ENCODE measurements around the gene BMAL1. TPM values are rescaled to one million over a fixed set of nuclear protein-coding genes. Genes with fewer than 3 reads are reported as not detected.

BMAL1 gene
- polyA plus RNA-seq, 3 donors = 8.1 to 14.1 (median 12.7) TPM

GRCh38 chr11:13260963-13261588 lies 16.5 kb upstream of the BMAL1 start:
- no peak for DNase-seq

- DNase-seq = no peak
Observed at GRCh38 chr11:13261591-13262061, 16.0 kb upstream of the BMAL1 start.

DNA sequence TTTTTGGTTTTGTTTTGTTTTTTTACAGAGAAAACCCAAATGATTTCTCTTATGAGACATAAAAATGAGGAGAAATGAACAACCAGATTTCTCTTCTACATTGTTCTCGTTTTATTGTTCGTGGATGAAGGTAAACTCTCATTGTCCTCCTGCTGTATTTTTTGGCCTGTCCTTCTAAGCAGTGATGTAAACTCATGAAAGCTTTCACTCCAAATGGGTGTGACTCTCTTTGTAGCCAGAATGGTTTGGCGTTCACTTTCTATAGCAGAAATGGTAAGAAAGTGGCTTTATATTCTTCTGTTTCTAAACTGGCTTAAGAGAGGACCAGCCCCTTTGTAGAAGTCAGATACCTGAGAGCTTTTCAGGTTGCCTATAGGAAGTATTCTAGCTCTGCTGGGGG lies 15.5 kb upstream of the BMAL1 start:
- no peak for DNase-seq

- no peak for DNase-seq
Observed at GRCh38 chr11:13268791-13269190, 8.8 kb upstream of the BMAL1 start.

DNA sequence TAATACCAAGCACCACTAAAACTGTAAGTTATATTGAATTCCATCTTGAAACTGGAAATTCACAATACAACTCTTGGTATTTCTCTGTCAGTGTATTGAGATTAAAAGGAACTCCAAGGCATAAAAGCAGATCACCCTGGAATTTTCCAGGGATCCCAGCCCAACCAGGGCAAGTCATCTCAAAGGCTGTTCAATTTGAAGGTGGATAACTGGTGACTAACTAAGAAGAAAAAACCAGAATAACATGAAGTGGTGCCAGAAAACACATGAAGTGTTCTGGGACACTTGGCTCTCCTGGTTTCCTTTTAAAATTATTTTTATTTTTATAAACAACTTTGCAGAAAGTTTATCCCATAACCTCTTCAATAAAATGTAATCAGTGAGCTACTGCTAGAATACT lies 7.8 kb upstream of the BMAL1 start:
- no peak for DNase-seq

- no peak for DNase-seq
Observed at GRCh38 chr11:13271060-13271693, 6.4 kb upstream of the BMAL1 start.

GRCh38 chr11:13276454-13276831 lies 1.1 kb upstream of the BMAL1 start:
- no peak for DNase-seq

DNA sequence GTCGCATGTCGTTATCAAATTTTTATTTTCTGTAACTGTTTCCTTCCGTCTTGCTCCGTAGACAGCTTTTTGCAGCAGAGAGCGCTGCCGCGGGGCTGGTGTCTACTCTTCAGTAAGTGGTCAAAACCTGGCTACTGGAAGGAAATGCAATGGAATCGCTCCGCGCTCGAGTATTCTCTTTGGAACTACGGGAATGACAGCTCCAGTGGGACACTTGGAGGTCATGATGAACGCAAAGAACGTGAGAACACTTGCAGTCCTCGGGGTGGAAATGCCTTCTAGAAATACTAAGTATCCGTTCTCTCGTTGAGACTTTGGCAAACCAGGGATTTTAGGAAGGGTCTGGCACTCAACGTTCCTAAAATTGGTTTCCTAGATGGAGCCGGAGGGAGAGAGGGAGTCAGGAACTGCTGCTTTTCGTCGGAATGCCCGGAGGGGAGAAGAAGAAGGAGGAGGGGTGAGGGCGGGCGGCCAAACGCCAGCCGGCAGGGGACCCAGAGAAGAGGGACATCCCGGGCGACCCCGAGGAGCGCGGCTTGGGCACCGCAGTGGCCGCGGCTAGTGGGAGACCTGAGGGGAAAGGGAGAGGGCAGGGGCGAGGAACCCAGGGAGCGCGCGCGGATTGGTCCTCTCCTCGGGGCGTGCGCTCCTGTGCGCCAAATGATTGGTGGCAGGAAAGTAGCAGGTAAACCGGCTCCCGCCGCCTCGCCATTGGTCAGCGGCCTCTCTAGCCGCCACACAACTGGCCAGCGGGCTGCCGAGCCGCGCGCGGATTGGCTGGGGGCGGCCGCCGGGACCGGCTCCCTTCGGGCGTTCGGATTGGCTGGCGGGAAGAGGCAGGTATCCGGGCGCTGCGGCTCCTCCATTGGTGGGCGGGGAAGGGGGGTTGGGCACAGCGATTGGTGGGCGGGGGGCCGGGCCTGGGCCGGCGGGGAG lies 490 bp upstream of the BMAL1 start:
- peak; percentile 97 for DNase-seq

DNA sequence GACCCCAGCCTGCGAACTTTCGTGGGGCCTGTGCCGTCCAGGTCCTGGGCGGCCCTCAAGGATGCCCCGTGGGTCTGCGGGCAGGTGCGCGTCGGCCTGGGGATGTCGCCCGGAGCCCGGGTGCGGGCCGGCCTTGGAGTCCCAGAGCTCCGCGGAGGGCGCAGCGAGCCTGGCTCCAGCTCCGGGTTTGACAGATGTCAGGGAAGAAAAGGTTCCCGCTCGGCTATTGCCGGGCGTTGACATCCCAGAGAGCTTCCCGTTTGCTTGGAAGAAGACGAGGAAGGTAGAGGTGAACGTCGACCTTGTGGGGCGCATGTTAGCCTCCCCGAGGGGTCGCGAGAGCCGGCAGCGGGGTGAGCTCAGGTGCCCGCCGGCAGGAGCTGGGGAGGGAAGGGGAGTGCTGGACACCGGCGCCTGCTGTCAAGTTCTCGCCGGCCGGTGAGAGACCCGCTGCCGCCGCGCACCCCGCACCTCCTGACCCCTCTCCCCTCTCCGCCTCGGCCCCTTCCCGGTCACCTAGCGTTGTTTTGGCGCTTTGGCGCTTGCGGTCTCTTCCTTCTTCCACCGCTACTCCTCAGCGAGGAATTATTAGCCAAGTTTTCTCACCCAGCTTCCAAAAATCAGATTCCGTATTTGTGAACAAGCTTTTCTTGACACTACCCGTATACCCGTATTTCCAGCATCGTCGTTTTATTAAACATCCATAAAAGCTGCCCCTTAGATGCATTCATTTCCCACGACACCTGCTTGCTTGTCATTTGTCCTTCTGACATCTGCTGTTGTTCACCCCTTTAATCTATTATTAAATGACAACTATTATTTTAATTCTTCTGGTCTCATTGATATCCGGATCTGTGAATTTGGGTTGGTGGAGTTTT lies 1.3 kb downstream of the BMAL1 start:
- DNase-seq = no peak

- no peak for DNase-seq
Observed at GRCh38 chr11:13279487-13279834, 1.9 kb downstream of the BMAL1 start.

GRCh38 chr11:13280092-13280722 lies 2.6 kb downstream of the BMAL1 start:
- no peak for DNase-seq

GRCh38 chr11:13280777-13281176 lies 3.2 kb downstream of the BMAL1 start:
- DNase-seq = no peak

GRCh38 chr11:13283636-13284035 lies 6.0 kb downstream of the BMAL1 start:
- no peak for DNase-seq

DNA sequence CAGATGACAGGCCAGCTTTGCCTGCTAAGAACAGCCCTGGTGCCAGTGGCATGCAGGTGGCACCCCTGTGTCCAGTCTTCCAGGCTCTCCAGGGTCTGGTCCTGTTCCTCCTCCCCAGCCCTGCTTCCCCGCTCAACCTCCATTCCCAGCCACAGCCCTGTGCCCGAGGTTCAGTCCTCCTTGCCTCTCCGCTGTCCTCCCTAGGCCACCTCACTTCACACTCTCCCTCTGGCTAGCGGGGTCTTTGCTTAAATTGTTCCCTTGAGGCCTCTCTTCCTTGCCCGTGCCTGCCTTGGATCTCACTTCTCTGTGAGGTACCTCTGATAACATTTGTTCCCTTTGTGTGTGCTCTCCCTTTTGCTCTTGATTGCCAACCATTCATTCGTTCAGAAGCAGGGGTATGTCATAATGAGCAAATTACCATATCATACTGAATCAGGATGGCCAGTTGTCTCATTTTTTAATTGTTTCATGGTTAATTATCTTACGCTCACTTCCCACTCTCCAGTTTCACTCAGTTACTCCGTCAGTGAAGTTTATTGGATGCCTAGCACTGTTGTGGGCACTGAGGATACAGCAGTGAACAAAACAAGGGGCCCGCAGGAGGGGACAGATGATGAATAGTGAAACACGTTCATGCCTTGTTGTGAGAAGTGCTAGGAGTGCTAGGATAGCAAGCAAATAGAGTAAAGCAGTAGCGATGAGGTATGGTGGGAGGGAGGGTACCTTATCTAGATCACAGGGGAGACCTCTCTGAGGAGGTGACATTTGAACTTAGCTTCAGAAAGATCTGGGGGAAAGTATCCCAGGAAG lies 7.4 kb downstream of the BMAL1 start:
- no peak for DNase-seq

GRCh38 chr11:13286279-13286821 lies 8.8 kb downstream of the BMAL1 start:
- no peak for DNase-seq

DNA sequence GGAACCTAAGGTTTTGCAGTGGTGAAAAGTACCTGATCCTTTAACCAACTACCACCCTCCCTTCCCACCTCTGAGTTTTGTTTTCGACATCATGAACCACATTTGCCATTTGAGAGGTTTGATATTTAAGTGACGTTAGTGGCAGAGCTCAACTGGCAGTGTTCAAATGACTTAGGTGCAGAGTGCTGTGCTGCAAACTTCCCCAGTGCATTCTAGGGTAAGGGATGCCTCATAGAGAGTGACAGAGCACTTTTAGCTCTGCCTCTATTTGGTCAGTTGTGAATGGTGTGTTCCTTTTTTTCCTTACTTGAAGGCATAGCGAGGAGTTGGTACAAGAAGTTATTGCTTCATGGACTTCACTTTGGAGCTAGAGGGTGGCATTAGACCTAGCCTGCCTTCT lies 9.4 kb downstream of the BMAL1 start:
- DNase-seq = no peak

DNA sequence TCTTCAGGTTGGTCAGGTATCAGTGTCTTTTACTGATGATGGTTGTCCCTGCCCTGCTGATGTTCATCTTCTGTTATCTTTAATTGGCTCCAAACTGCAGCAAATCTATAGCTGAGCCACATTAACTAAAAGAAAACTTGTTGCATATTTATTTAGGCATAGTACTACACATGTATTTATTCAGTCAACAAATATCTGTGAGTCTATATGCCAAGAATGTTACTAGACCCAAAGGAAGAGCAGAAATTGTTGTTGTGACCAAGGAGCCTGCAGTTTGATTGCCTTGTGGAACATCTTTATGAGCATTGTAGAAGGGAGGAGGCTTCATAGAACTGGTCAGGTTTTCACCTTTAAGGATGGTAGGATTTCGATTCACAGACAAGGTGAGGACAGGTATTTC lies 10.1 kb downstream of the BMAL1 start:
- DNase-seq = no peak

GRCh38 chr11:13288375-13289029 lies 10.9 kb downstream of the BMAL1 start:
- DNase-seq = no peak

DNA sequence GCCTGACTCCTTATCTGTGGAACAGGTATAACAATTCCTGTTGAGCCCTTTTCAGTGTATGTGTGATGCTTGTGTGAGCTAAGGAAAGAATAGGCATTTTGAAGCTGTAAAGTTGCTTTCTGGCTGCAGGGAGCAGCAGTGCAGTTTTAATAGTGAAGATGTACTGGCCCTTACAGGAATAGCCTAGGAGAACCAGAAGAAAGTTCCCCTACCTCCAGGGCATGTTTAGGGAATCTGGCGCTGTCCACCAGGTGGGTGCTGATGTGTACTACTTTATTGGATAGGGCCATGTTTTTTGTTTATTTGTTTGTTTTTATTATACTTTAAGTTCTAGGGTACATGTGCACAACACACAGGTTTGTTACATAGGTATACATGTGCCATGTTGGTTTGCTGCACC lies 11.5 kb downstream of the BMAL1 start:
- no peak for DNase-seq

All from renal pelvis (tissue), 4 donors.